PFSK-1 (cell line): ENCODE results near the gene MUC5AC.

ENCODE experiments used
- FOXP2 ChIP-seq: optimal IDR thresholded peaks from 2 replicates; pipeline ENCODE3; 2011; ENCODE audit warnings: borderline replicate concordance, control low read depth, inconsistent platforms; ENCODE audit not compliant: insufficient read depth; ENCODE audit errors: extremely low read length, extremely low read depth
- POLR2AphosphoS5 ChIP-seq: IDR thresholded peaks from 2 replicates; pipeline ENCODE4 v1.6.1; 2012; ENCODE audit warnings: low read depth, mild to moderate bottlenecking, control low read depth, low read length, moderate library complexity
- SIN3A ChIP-seq: IDR thresholded peaks from 2 replicates; pipeline ENCODE4 v1.6.1; 2012; ENCODE audit warnings: mild to moderate bottlenecking, low read length, moderate library complexity, borderline replicate concordance; ENCODE audit not compliant: insufficient read depth
- TAF1 ChIP-seq: IDR thresholded peaks from 2 replicates; pipeline ENCODE4 v1.6.1; 2012; ENCODE audit warnings: low read length, control low read depth, borderline replicate concordance; ENCODE audit not compliant: insufficient read depth
- TF ChIP-seq, protein P1 (sequence below), 2 experiments: IDR thresholded peaks; 2 replicates each; pipeline versions ENCODE4 v1.6.1 to v1.8.0; 2011 to 2012; ENCODE audit warnings: low read depth in 2 of 2, low read length in 2 of 2, control low read depth in 1 of 2, inconsistent platforms in 1 of 2, mild to moderate bottlenecking in 1 of 2, moderate library complexity in 1 of 2; ENCODE audit not compliant: insufficient read depth in 1 of 2

Gene MUC5AC

DNA sequence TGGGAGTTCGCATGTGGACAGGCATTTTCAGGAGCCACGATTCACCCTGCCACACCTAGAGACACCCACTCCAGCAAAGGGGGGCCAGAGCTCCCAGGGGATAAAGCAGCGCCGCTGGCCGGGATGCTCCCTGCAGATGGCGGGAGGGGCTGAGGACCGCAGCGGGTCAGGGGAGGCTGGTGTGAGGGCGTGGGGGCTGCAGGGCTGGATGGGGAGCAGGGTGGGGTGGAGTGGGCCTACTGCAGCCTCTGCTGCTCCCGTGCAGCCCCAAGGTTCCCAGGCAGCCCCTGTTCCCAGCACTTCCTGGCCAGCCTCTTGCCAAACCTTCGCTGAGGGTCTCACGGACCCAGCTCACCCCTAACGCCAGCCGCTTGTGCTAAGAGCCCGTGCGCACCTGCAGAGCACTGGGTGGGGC lies 78.2 kb downstream of the MUC5AC start:
- TF ChIP-seq, protein P1, sequence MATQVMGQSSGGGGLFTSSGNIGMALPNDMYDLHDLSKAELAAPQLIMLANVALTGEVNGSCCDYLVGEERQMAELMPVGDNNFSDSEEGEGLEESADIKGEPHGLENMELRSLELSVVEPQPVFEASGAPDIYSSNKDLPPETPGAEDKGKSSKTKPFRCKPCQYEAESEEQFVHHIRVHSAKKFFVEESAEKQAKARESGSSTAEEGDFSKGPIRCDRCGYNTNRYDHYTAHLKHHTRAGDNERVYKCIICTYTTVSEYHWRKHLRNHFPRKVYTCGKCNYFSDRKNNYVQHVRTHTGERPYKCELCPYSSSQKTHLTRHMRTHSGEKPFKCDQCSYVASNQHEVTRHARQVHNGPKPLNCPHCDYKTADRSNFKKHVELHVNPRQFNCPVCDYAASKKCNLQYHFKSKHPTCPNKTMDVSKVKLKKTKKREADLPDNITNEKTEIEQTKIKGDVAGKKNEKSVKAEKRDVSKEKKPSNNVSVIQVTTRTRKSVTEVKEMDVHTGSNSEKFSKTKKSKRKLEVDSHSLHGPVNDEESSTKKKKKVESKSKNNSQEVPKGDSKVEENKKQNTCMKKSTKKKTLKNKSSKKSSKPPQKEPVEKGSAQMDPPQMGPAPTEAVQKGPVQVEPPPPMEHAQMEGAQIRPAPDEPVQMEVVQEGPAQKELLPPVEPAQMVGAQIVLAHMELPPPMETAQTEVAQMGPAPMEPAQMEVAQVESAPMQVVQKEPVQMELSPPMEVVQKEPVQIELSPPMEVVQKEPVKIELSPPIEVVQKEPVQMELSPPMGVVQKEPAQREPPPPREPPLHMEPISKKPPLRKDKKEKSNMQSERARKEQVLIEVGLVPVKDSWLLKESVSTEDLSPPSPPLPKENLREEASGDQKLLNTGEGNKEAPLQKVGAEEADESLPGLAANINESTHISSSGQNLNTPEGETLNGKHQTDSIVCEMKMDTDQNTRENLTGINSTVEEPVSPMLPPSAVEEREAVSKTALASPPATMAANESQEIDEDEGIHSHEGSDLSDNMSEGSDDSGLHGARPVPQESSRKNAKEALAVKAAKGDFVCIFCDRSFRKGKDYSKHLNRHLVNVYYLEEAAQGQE (IDR thresholded peaks at IDR 0.05; ENCODE audit: insufficient read depth in 1 of 2, low read depth in 2 of 2, low read length in 2 of 2), result no peak
- TF ChIP-seq TAF1 (no peak), POLR2AphosphoS5 (no peak), SIN3A (no peak), FOXP2 (no peak)

DNA sequence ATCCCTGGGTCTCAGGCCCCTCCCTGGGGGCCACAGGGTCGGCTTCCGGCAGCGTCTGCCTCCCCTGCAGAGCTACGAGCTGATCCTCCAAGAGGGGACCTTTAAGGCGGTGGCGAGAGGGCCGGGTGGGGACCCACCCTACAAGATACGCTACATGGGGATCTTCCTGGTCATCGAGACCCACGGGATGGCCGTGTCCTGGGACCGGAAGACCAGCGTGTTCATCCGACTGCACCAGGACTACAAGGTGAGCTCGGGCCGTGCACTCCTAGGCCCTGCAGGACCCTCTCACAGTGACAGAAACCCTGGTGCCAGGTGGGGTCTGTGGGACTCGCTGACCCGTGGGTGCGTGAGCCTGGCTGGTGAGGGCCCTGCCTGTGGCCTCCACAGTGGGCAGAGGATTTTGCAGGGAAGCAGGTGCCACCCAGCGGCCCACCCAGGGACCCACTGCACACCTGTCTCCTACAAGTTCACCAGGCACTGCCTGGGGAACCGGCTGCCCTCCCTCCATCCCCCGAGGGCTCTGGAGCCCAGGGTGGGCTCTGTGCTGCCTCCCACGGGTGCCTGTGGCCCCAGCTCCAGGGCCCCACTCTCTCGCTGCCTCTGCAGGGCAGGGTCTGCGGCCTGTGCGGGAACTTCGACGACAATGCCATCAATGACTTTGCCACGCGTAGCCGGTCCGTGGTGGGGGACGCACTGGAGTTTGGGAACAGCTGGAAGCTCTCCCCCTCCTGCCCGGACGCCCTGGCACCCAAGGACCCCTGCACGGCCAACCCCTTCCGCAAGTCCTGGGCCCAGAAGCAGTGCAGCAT lies 78.8 kb downstream of the MUC5AC start:
- TF ChIP-seq POLR2AphosphoS5 (no peak), FOXP2 (no peak), TAF1 (no peak), SIN3A (no peak)
- TF ChIP-seq, protein P1 (IDR thresholded peaks at IDR 0.05; ENCODE audit: insufficient read depth in 1 of 2, low read depth in 2 of 2, low read length in 2 of 2), result no peak

DNA sequence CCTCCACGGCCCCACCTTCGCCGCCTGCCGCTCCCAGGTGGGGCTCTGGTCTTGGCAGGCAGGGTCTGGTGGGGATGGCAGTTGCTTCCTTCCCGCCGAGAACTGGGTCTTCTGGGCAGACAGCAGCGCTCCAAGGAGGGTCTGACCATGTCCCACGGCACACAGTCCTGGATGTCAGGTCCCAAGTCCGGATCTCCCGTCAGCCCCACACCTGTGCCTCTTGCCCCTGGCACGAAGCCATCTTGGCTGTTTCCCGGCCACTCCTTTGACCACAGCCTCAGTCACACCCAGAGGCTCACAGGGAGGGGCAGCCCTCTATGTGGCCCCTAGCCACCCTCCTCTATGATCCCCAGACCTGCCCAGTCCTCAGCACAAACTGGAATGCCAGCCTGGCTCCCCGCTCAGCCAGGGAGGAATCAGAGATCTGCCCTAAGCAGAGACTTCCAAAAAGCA lies 79.4 kb downstream of the MUC5AC start:
- TF ChIP-seq SIN3A (no peak), POLR2AphosphoS5 (no peak), FOXP2 (no peak), TAF1 (no peak)
- TF ChIP-seq, protein P1 (IDR thresholded peaks at IDR 0.05; ENCODE audit: insufficient read depth in 1 of 2, low read depth in 2 of 2, low read length in 2 of 2), result no peak

DNA sequence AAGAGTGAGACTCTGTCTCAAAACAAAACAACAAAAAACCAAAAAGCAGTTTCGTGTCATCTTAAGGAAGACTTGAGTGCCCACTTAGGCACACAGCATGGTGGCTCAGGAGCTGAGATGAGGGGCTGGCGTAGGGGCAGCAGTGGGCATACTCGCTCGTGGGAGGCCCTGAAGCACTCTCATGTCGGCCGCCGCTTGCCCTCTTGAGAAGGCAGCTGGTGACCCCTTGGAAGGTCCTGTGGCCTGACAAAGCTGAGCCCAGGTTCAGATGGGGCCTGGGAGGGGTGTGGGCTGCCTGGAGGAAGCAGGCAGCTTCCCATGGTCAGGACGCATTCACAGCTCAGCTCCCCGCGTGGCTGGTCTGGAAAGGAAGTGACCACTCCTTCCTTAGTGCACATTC lies 80.1 kb downstream of the MUC5AC start:
- TF ChIP-seq, protein P1 (IDR thresholded peaks at IDR 0.05; ENCODE audit: insufficient read depth in 1 of 2, low read depth in 2 of 2, low read length in 2 of 2), result no peak
- TF ChIP-seq POLR2AphosphoS5 (no peak), SIN3A (no peak), TAF1 (no peak), FOXP2 (no peak)
